ENCODE measurements around the gene SLC41A1.

Gene SLC41A1

DNA sequence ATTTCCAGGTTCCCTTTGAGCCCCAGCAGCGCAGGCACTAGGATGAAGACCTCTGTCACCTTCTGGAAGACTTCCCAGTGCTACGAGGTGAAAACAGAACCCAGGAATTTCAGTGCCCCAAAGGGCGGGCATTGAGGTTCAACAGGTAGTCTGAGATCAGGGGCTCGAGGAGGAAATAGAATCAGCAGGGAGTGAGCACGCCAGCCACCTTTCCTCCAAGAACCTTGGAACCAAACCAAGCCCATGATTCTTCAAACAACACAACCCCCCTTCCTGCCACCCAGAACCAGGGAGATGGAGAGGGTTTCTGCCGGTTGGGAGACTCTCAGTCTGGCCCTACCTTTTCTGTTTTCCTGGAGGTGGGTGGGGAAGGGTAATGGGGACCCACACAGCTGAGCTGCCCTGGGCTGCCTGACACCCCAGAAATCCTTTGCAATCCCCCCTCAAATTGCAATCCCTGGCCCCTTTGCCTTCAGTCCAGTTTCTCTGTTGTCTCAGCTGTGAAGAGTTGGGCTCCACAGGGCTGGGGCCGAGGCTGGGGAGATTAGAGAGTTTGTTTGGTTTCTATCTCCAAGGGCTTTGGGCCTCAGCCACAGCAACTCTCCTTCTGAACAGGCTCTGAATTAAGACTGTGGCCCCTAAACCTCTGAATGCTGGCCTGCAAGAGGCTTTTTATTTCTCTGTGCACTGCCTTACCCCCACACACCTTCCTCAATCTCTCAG, 11.9 kb downstream of the SLC41A1 start:
- H3K9me3 ChIP-seq (ENCODE audit: insufficient read depth, low read depth, low read length), result no peaks in the 10 kb centered on the region
- no peak overlapping the region for H3K27ac ChIP-seq (ENCODE audit: low read length)
- H3K27me3 ChIP-seq (ENCODE audit: insufficient read depth, low read length), result no peaks in the 10 kb centered on the region
- H3K4me3 ChIP-seq (ENCODE audit: low read length), result no peak overlapping the region
- peaks cover 38% of the 10 kb centered on the region for H3K36me3 ChIP-seq (ENCODE audit: insufficient read depth, low read depth, low read length)
- no peaks in the 10 kb centered on the region; the same call in 1 of the 2 replicates for H3K4me1 ChIP-seq (ENCODE audit: insufficient read depth, low read length)
- no peak overlapping the region for H3K9ac ChIP-seq (ENCODE audit: low read depth, low read length)

GRCh38 chr1:205800427-205800826, 12.6 kb downstream of the SLC41A1 start:
- H3K9ac ChIP-seq (ENCODE audit: low read depth, low read length), result no peak overlapping the region
- H3K9me3 ChIP-seq (ENCODE audit: insufficient read depth, low read depth, low read length), result no peaks in the 10 kb centered on the region
- peaks cover 46% of the 10 kb centered on the region for H3K36me3 ChIP-seq (ENCODE audit: insufficient read depth, low read depth, low read length)
- H3K27ac ChIP-seq (ENCODE audit: low read length), result no peak overlapping the region
- H3K4me1 ChIP-seq (ENCODE audit: insufficient read depth, low read length), result no peaks in the 10 kb centered on the region; the same call in 1 of the 2 replicates
- H3K4me3 ChIP-seq (ENCODE audit: low read length), result no peak overlapping the region
- no peaks in the 10 kb centered on the region for H3K27me3 ChIP-seq (ENCODE audit: insufficient read depth, low read length)

DNA sequence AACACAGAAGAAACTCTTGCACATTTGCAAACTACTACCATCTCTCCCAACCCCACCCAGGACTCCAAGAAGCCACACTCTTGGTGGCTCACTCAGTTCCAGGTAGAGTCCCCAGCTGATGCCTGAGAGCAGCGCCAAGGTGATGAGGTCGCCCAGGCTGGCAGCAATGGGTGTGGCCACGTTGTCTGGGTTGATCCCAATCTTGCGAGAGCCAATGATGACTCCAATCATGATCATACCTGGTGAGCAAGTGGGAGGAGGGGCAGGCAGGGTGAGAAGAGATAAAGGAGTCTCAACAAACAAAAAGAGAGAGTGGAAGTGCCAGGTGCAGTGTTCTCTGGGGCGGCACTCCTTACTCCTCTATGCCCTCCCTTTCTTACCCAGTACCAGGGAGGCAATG, 14.4 kb downstream of the SLC41A1 start:
- H3K27me3 ChIP-seq (ENCODE audit: insufficient read depth, low read length), result no peaks in the 10 kb centered on the region
- H3K9me3 ChIP-seq (ENCODE audit: insufficient read depth, low read depth, low read length), result no peaks in the 10 kb centered on the region
- peaks cover 62% of the 10 kb centered on the region for H3K36me3 ChIP-seq (ENCODE audit: insufficient read depth, low read depth, low read length)
- H3K9ac ChIP-seq (ENCODE audit: low read depth, low read length), result no peak overlapping the region
- no peaks in the 10 kb centered on the region for H3K4me1 ChIP-seq (ENCODE audit: insufficient read depth, low read length)
- H3K27ac ChIP-seq (ENCODE audit: low read length), result no peak overlapping the region
- H3K4me3 ChIP-seq (ENCODE audit: low read length), result no peak overlapping the region

DNA sequence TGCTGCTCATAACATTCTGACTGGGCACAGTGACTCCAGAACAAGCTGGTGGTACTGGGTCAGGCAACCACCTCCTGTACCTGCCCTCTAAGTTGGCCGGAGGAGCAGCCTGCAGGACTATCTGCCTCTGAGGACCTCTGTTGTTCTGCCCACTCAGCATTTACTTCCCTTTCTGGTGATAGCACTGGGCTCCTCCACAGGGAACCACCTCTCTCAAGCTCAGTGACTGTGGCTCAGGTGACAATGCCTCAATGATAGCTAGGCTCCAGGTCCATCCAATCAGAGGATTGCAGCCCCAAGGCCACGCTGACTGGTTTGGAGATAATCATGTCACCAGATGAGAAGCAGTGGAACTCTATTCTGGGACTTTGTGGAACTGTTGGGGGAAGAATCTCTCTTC, 15.8 kb downstream of the SLC41A1 start:
- Histone ChIP-seq H3K4me1 (ENCODE audit: insufficient read depth, low read length) (no peaks in the 10 kb centered on the region), H3K27ac (ENCODE audit: low read length) (no peak overlapping the region), H3K36me3 (ENCODE audit: insufficient read depth, low read depth, low read length) (peaks cover 74% of the 10 kb centered on the region), H3K9me3 (ENCODE audit: insufficient read depth, low read depth, low read length) (no peaks in the 10 kb centered on the region), H3K27me3 (ENCODE audit: insufficient read depth, low read length) (no peaks in the 10 kb centered on the region), H3K4me3 (ENCODE audit: low read length) (no peak overlapping the region), H3K9ac (ENCODE audit: low read depth, low read length) (no peak overlapping the region)

DNA sequence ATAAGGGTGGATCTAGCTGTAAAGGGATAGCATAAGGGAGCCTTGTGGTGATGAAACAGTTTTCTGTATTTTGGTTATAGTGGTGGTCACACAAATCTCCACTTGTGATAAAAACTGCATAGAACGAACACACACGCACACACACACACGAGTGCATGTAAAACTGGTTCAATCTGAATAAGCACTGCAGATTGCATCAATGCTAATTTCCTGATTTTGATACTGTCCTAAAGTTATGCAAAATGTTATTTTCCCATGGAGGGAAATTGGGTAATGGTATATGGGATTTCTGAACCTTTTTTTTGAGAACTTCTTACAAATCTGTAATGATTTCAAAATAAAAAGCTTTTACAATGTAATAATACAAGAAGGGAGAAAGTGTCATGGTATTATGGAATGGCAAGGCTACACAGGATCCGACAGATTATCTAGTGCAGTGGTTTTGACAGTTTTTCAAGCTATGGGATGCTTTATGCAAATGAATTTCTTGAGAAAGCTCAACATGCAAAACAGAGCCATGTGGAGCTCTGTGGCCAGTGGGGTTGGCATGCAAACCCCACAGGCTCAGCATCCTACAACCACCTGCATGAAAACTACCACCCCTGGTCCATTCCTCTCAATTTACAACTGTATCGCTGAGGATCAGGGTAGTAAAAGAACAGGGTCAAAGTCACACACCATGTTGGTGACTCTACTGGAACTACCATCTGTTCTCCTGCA, 18.8 kb downstream of the SLC41A1 start:
- Histone ChIP-seq H3K4me3 (ENCODE audit: low read length) (no peak overlapping the region), H3K27ac (ENCODE audit: low read length) (no peak overlapping the region), H3K36me3 (ENCODE audit: insufficient read depth, low read depth, low read length) (peaks cover 87% of the 10 kb centered on the region), H3K9ac (ENCODE audit: low read depth, low read length) (no peak overlapping the region), H3K9me3 (ENCODE audit: insufficient read depth, low read depth, low read length) (no peaks in the 10 kb centered on the region), H3K27me3 (ENCODE audit: insufficient read depth, low read length) (no peaks in the 10 kb centered on the region), H3K4me1 (ENCODE audit: insufficient read depth, low read length) (no peaks in the 10 kb centered on the region)

DNA sequence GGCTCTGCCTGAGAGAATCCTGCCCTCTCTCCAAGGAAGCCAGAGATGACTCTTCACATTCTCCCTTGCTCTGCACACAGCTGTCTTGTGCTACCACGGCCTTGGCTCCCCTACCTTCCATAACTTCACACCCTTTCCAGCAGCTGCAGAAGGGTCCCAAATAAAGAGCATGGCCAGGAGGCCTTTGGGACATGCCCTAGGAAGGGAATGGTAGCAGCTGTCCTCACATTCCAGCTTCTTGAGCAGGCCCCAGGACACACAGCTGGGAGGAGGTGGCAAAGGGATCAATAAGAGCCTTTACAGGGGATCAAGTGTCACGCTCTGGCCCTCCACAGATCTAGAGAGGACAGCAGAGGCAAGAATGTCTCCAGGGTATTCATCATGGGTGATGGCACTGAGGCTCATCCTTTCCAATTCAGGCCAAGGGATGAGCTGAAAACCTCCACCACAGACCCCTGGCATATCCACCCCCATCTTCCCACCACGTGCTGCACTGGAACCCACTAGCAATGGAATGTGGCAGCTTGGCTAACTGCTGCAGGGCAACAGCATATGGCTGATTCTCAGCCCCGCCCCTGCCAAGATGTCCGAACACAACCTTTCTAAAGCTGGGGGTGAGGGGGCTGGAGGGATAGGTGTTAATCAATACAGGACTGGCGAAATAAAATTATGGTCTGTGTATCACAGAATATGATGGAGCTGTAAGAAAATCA, 19.9 kb downstream of the SLC41A1 start:
- H3K9me3 ChIP-seq (ENCODE audit: insufficient read depth, low read depth, low read length), result no peaks in the 10 kb centered on the region
- H3K36me3 ChIP-seq (ENCODE audit: insufficient read depth, low read depth, low read length), result peaks cover 77% of the 10 kb centered on the region
- no peak overlapping the region for H3K9ac ChIP-seq (ENCODE audit: low read depth, low read length)
- H3K4me1 ChIP-seq (ENCODE audit: insufficient read depth, low read length), result no peaks in the 10 kb centered on the region
- no peak overlapping the region for H3K27ac ChIP-seq (ENCODE audit: low read length)
- no peak overlapping the region for H3K4me3 ChIP-seq (ENCODE audit: low read length)
- no peaks in the 10 kb centered on the region for H3K27me3 ChIP-seq (ENCODE audit: insufficient read depth, low read length)

DNA sequence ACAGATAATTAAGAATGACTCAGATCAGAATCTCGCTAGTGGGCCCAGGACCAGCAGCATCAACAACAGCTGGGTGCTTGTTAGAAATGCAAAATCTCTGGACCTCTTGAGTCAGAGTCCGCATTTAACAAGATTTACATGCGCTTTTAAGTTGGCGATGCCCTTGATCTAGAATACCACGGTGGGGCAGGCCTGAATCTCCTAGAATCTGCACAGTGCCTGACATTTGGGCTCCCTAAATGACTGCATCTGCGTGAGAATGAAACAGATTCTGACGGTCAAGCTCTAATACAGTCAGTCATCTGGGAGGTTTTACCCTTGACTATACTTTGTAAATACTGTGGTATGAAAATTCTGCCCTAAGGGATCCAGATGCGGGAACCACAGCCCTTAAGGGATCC, 20.5 kb downstream of the SLC41A1 start:
- H3K27ac ChIP-seq (ENCODE audit: low read length), result no peak overlapping the region
- H3K4me3 ChIP-seq (ENCODE audit: low read length), result no peak overlapping the region
- H3K4me1 ChIP-seq (ENCODE audit: insufficient read depth, low read length), result no peaks in the 10 kb centered on the region
- no peak overlapping the region for H3K9ac ChIP-seq (ENCODE audit: low read depth, low read length)
- peaks cover 72% of the 10 kb centered on the region for H3K36me3 ChIP-seq (ENCODE audit: insufficient read depth, low read depth, low read length)
- no peaks in the 10 kb centered on the region for H3K9me3 ChIP-seq (ENCODE audit: insufficient read depth, low read depth, low read length)
- H3K27me3 ChIP-seq (ENCODE audit: insufficient read depth, low read length), result no peaks in the 10 kb centered on the region

GRCh38 chr1:205791568-205792180, 21.3 kb downstream of the SLC41A1 start:
- Histone ChIP-seq H3K9ac (ENCODE audit: low read depth, low read length) (no peak overlapping the region), H3K27ac (ENCODE audit: low read length) (no peak overlapping the region), H3K4me3 (ENCODE audit: low read length) (no peak overlapping the region), H3K4me1 (ENCODE audit: insufficient read depth, low read length) (no peaks in the 10 kb centered on the region), H3K9me3 (ENCODE audit: insufficient read depth, low read depth, low read length) (no peaks in the 10 kb centered on the region), H3K27me3 (ENCODE audit: insufficient read depth, low read length) (no peaks in the 10 kb centered on the region), H3K36me3 (ENCODE audit: insufficient read depth, low read depth, low read length) (peaks cover 64% of the 10 kb centered on the region)

GRCh38 chr1:205787287-205787916, 25.6 kb downstream of the SLC41A1 start:
- H3K9ac ChIP-seq (ENCODE audit: low read depth, low read length), result no peak overlapping the region
- peaks cover 25% of the 10 kb centered on the region for H3K36me3 ChIP-seq (ENCODE audit: insufficient read depth, low read depth, low read length)
- H3K4me3 ChIP-seq (ENCODE audit: low read length), result no peak overlapping the region
- H3K27me3 ChIP-seq (ENCODE audit: insufficient read depth, low read length), result no peaks in the 10 kb centered on the region
- no peaks in the 10 kb centered on the region for H3K9me3 ChIP-seq (ENCODE audit: insufficient read depth, low read depth, low read length)
- H3K4me1 ChIP-seq (ENCODE audit: insufficient read depth, low read length), result no peaks in the 10 kb centered on the region
- H3K27ac ChIP-seq (ENCODE audit: low read length), result no peak overlapping the region

GRCh38 chr1:205786601-205787000, 26.4 kb downstream of the SLC41A1 start:
- H3K9ac ChIP-seq (ENCODE audit: low read depth, low read length), result no peak overlapping the region

DNA sequence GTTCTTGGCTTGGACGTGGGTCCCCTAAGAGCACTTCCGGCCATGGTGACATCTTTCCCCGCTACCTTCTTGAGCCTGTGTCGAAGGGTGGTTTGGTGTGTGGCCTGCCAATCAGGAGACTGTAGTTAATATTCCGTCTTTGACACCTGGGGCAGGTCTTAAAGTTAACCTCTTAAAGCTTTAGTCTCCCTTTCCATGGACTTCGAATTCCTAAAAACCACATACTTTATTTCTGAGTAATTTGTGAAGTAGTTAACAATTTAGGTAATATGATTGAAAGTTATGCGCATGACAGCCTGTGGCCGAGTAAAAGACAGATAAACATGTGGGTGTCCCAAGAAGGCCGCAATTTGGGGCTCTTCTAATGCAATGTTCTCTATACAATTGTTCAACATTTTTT, 27.6 kb downstream of the SLC41A1 start:
- Histone ChIP-seq H3K4me3 (ENCODE audit: low read length) (no peak overlapping the region), H3K27me3 (ENCODE audit: insufficient read depth, low read length) (no peaks in the 10 kb centered on the region), H3K9me3 (ENCODE audit: insufficient read depth, low read depth, low read length) (no peaks in the 10 kb centered on the region), H3K36me3 (ENCODE audit: insufficient read depth, low read depth, low read length) (peaks cover 10% of the 10 kb centered on the region; the same call in 1 of the 2 replicates), H3K4me1 (ENCODE audit: insufficient read depth, low read length) (no peaks in the 10 kb centered on the region), H3K9ac (ENCODE audit: low read depth, low read length) (no peak overlapping the region), H3K27ac (ENCODE audit: low read length) (no peak overlapping the region)

More at GRCh38 chr1:205786601-205787000, 26.4 kb downstream of the SLC41A1 start:
- Histone ChIP-seq H3K9me3 (ENCODE audit: insufficient read depth, low read depth, low read length) (no peaks in the 10 kb centered on the region), H3K4me3 (ENCODE audit: low read length) (no peak overlapping the region), H3K36me3 (ENCODE audit: insufficient read depth, low read depth, low read length) (peaks cover 20% of the 10 kb centered on the region), H3K4me1 (ENCODE audit: insufficient read depth, low read length) (no peaks in the 10 kb centered on the region), H3K27ac (ENCODE audit: low read length) (no peak overlapping the region), H3K27me3 (ENCODE audit: insufficient read depth, low read length) (no peaks in the 10 kb centered on the region)

All from iPS-20b (cell line).